B cell (primary cell): ENCODE results near the gene TIAM2. TPM values are rescaled to one million over a fixed set of nuclear protein-coding genes. Genes with fewer than 3 reads are reported as not detected.

Experiments used
- ATAC-seq: fragments of 200-7000 bp; cut with Tn5 transposase; one replicate; pipeline ENCODE4 v1.10.0; 2021; ENCODE audit warnings: low read depth, mild to moderate bottlenecking, moderate number of reproducible peaks, moderate library complexity
- CTCF ChIA-PET: fragments of 350-600 bp; sonication (Branson Sonifier 250); formaldehyde crosslinking; loops from one replicate; lab custom pipeline; 2021; ENCODE audit warnings: antibody characterized with exemption, inconsistent platforms; lab: Charles Lee
- POLR2A ChIA-PET: fragments of 350-600 bp; sonication (Branson Sonifier 250); formaldehyde crosslinking; loops from one replicate; lab custom pipeline; 2021; ENCODE audit warnings: antibody characterized with exemption; lab: Charles Lee
- DNase-seq: peaks from one replicate; pipeline ENCODE4 v3.0.0; 2013
- H2AFZ ChIP-seq: 2 replicates; pipeline ENCODE4 v1.6.1; 2012; ENCODE audit warnings: mild to moderate bottlenecking, low read depth, low read length; ENCODE audit not compliant: insufficient read depth, poor library complexity, severe bottlenecking
- H3K27ac ChIP-seq, 2 donors: 1 replicate in 1 of 2; 2 replicates in 1 of 2; pipeline ENCODE4 v1.5.1; 2012 to 2013; ENCODE audit warnings: low read length in 2 of 2, mild to moderate bottlenecking in 2 of 2, moderate library complexity in 1 of 2
- H3K27me3 ChIP-seq, 4 experiments: fragments of 200-600 bp in 1 of 4; sonication (generic) in 1 of 4; replicated peaks in 1 of 4; 1 replicate in 2 of 4; 2 replicates in 2 of 4; pipeline versions ENCODE4 v1.6.1 to v1.7.0; 2013 to 2016; ENCODE audit warnings: low read length in 3 of 4, mild to moderate bottlenecking in 2 of 4, mixed read lengths in 1 of 4, moderate library complexity in 1 of 4; ENCODE audit not compliant: insufficient read depth in 4 of 4, control insufficient read depth in 3 of 4; ENCODE audit errors: control extremely low read depth in 1 of 4
- H3K36me3 ChIP-seq, 2 experiments: replicated peaks in 1 of 2; 1 replicate in 1 of 2; 2 replicates in 1 of 2; pipeline versions ENCODE4 v1.6.1 to v1.7.1; 2013; ENCODE audit warnings: low read length in 1 of 2; ENCODE audit not compliant: insufficient read depth in 2 of 2, control insufficient read depth in 1 of 2; ENCODE audit errors: control extremely low read depth in 1 of 2, extremely low read depth in 1 of 2
- H3K4me1 ChIP-seq, 2 donors: fragments of 200-600 bp in 1 of 2; sonication (generic) in 1 of 2; 1 replicate in 1 of 2; 2 replicates in 1 of 2; pipeline versions ENCODE4 v1.5.1 to v1.6.1; 2013 to 2017; ENCODE audit warnings: low read length in 2 of 2; ENCODE audit not compliant: control insufficient read depth in 2 of 2, insufficient read depth in 2 of 2
- H3K4me2 ChIP-seq: replicated peaks from 2 replicates; pipeline ENCODE3; 2012; ENCODE audit warnings: mild to moderate bottlenecking, low read depth, low read length; ENCODE audit not compliant: poor library complexity, severe bottlenecking
- H3K4me3 ChIP-seq, 5 experiments: fragments of 200-600 bp in 1 of 5; sonication (generic) in 1 of 5; 1 replicate in 3 of 5; 2 replicates in 2 of 5; pipeline versions ENCODE4 v1.5.1 to v1.7.0; 2011 to 2016; ENCODE audit warnings: low read length in 4 of 5, mild to moderate bottlenecking in 4 of 5, low read depth in 2 of 5, control low read depth in 1 of 5, moderate library complexity in 1 of 5; ENCODE audit not compliant: insufficient read depth in 1 of 5; ENCODE audit errors: control extremely low read depth in 1 of 5, extremely low read depth in 1 of 5
- H3K79me2 ChIP-seq: fragments of 200-600 bp; sonication (generic); one replicate; pipeline ENCODE4 v1.6.0; 2016; ENCODE audit warnings: low read length; ENCODE audit not compliant: control insufficient read depth, insufficient read depth
- H3K9ac ChIP-seq: fragments of 200-600 bp; sonication (generic); 2 replicates; pipeline ENCODE4 v1.6.1; 2017; ENCODE audit warnings: mild to moderate bottlenecking, low read length, moderate library complexity
- H3K9me3 ChIP-seq, 3 donors: one replicate each; pipeline versions ENCODE4 v1.6.1 to v1.7.1; 2013; ENCODE audit warnings: low read length in 2 of 3; ENCODE audit not compliant: control insufficient read depth in 2 of 3, insufficient read depth in 1 of 3; ENCODE audit errors: control extremely low read depth in 1 of 3
- H4K20me1 ChIP-seq: 2 replicates; pipeline ENCODE4 v1.6.0; 2012; ENCODE audit warnings: mild to moderate bottlenecking, low read length; ENCODE audit not compliant: insufficient read depth, control insufficient read depth, poor library complexity, severe bottlenecking
- H3K27ac Mint-ChIP-seq: one replicate; pipeline ENCODE4 v1.8.0; 2021; ENCODE audit warnings: mixed read lengths
- H3K27me3 Mint-ChIP-seq: one replicate; pipeline ENCODE4 v1.8.0; 2021; ENCODE audit warnings: mixed read lengths
- H3K4me1 Mint-ChIP-seq: one replicate; pipeline ENCODE4 v1.8.0; 2021; ENCODE audit warnings: mixed read lengths
- H3K4me3 Mint-ChIP-seq: one replicate; pipeline ENCODE4 v1.8.0; 2021; ENCODE audit warnings: mixed read lengths
- H3K9me3 Mint-ChIP-seq: one replicate; pipeline ENCODE4 v1.8.0; 2022; ENCODE audit warnings: mixed read lengths; ENCODE audit not compliant: insufficient read depth
- EZH2 ChIP-seq: IDR thresholded peaks from 2 replicates; pipeline ENCODE4 v1.6.1; 2012; ENCODE audit warnings: borderline replicate concordance, low read depth, mild to moderate bottlenecking, moderate library complexity, low read length; ENCODE audit not compliant: insufficient read depth, poor library complexity, severe bottlenecking
- WGBS: methylation state at CpG from one replicate; pipeline ENCODE4 v1.1.5; 2013; ENCODE audit warnings: missing lambda C conversion rate; ENCODE audit not compliant: insufficient coverage; 5-methylcytosine and 5-hydroxymethylcytosine counted together
- intact Hi-C: fragments of 100-400 bp; cut with micrococcal nuclease; formaldehyde crosslinking; loops from one replicate; pipeline ENCODE4 v1.10.0; 2022
- polyA plus RNA-seq: library from polyadenylated mRNA; depleted of rRNA; stranded (reverse); fragments of >200 nt; gene quantifications from 2 replicates; pipeline ENCODE4 v1.2.3, GENCODE V29; 2012
- total RNA-seq, 2 donors: library from RNA; stranded (reverse); fragments of 120-200 nt in 1 of 2; gene quantifications; 1 replicate in 1 of 2; 2 replicates in 1 of 2; pipeline versions ENCODE4 v1.2.3 to v1.2.4, GENCODE V29; 2013 to 2022
- TF ChIP-seq, protein P1 (sequence below): fragments of 200-600 bp; IDR thresholded peaks from one replicate; pipeline ENCODE4 v1.8.0; 2022; ENCODE audit warnings: antibody characterized with exemption, mild to moderate bottlenecking

Gene TIAM2
- total and polyA plus RNA-seq, 2 donors (not counting 1 experiment from before 2014, with no cell fraction given) = 13.1 to 18.8 TPM

DNA sequence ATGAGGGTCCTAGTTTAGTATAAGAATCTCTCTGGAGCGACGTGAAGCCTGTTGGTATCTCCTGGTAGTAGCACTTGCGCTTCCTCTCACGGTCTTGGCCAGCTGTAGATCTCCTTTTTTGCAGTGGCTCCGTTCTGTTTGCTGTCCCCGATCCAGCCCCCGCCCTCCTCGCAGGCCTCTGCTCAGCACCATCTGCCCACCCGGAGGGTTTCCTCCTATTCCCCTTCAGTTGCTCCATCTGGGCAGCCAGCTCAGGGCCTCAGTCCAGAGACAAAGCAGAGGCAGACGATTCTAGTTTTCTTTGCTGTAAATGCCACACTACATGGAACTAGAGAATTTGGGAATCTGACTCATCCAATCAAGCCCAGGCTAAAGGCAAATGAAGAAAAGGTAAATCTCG, 126.6 kb downstream of the TIAM2 start:
- Histone ChIP-seq H3K36me3 (no peaks in the 10 kb centered on the region), H3K9ac (no peak overlapping the region), H3K4me1 (no peaks in the 10 kb centered on the region), H3K79me2 (no peaks in the 10 kb centered on the region), H4K20me1 (no peaks in the 10 kb centered on the region), H3K27me3 (peaks cover 0 to 3% (median 0%) of the 10 kb centered on the region in 4 experiments), H2AFZ (peak overlapping the region; percentile 51), H3K9me3 (no peaks in the 10 kb centered on the region), H3K27ac (no peak overlapping the region), H3K4me3 (no peak overlapping the region), H3K4me2 (no peak overlapping the region)
- ChIA-PET POLR2A (no interaction called here), CTCF (no interaction called here)
- no peaks in the 10 kb centered on the region for H3K9me3 Mint-ChIP-seq
- DNase-seq (no peak), ATAC-seq (no peak)
- H3K27ac Mint-ChIP-seq = no peak overlapping the region
- TF ChIP-seq, protein P1, sequence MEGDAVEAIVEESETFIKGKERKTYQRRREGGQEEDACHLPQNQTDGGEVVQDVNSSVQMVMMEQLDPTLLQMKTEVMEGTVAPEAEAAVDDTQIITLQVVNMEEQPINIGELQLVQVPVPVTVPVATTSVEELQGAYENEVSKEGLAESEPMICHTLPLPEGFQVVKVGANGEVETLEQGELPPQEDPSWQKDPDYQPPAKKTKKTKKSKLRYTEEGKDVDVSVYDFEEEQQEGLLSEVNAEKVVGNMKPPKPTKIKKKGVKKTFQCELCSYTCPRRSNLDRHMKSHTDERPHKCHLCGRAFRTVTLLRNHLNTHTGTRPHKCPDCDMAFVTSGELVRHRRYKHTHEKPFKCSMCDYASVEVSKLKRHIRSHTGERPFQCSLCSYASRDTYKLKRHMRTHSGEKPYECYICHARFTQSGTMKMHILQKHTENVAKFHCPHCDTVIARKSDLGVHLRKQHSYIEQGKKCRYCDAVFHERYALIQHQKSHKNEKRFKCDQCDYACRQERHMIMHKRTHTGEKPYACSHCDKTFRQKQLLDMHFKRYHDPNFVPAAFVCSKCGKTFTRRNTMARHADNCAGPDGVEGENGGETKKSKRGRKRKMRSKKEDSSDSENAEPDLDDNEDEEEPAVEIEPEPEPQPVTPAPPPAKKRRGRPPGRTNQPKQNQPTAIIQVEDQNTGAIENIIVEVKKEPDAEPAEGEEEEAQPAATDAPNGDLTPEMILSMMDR = no peak
- TF ChIP-seq EZH2 = no peak
- peaks cover 4% of the 10 kb centered on the region for H3K4me1 Mint-ChIP-seq
- no peak overlapping the region for H3K4me3 Mint-ChIP-seq
- intact Hi-C loops = no loop called here
- no peaks in the 10 kb centered on the region for H3K27me3 Mint-ChIP-seq
- 32% methylated on average over 11 of the region's 11 CpGs for WGBS

DNA sequence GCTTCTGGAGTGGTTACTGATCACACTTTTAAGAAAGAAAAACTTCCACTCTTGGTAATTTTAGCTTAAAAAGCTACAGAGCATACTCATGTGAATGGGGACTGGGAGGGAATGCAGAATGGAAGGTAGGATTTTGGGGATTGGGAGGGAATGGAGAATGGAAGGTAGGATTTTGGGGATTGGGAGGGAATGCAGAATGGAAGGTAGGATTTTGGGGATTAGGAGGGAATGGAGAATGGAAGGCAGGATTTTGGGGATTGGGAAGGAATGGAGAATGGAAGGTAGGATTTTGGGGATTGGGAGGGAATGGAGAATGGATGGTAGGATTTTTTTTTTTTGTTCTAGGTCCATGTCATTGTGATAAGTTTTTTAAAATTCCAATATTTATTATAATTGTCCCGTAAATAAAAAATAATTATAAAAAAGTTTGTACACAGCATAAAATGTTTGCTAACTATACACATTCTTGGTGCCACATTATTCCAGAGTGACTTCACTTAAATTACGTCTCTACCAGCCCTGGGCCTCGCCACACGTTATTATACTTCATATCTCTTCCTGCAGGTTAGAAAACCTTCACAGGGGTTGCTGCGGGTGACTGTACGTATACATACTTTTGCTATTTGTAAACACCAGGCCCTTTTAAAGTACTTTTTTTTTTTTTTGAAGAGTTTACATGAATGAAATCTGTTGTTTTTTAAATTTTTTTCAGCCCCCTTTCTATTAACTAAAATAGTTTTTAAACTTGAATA, 127.3 kb downstream of the TIAM2 start:
- ChIA-PET CTCF (no interaction called here), POLR2A (no interaction called here)
- H3K4me3 Mint-ChIP-seq = no peak overlapping the region
- H3K9me3 Mint-ChIP-seq = no peaks in the 10 kb centered on the region
- 90% methylated on average over 2 of the region's 6 CpGs for WGBS
- Histone ChIP-seq H3K4me2 (no peak overlapping the region), H3K27ac (no peak overlapping the region), H3K4me3 (no peak overlapping the region), H4K20me1 (no peaks in the 10 kb centered on the region), H3K9ac (no peak overlapping the region), H3K4me1 (no peaks in the 10 kb centered on the region), H3K79me2 (no peaks in the 10 kb centered on the region), H3K27me3 (peaks cover 0 to 3% (median 0%) of the 10 kb centered on the region in 4 experiments), H3K36me3 (no peaks in the 10 kb centered on the region), H2AFZ (no peak overlapping the region), H3K9me3 (no peaks in the 10 kb centered on the region)
- DNase-seq = no peak
- peaks cover 4% of the 10 kb centered on the region for H3K4me1 Mint-ChIP-seq
- TF ChIP-seq EZH2 = no peak
- TF ChIP-seq, protein P1 = no peak
- H3K27ac Mint-ChIP-seq = no peak overlapping the region
- H3K27me3 Mint-ChIP-seq = no peaks in the 10 kb centered on the region
- intact Hi-C loops = no loop called here
- ATAC-seq = no peak
